CD4-positive, alpha-beta memory T cell (primary cell): ENCODE measurements around the gene C15orf39. TPM values are rescaled to one million over a fixed set of nuclear protein-coding genes. Genes with fewer than 3 reads are reported as not detected.
"Not testable (repeated sequence)": the region's sequence is repeated elsewhere in the genome, so short reads cannot be mapped to it uniquely, and the experiment has no call there.

Experiments used
- CTCF ChIA-PET: fragments of 350-600 bp; sonication (Branson Sonifier 250); formaldehyde crosslinking; loops from one replicate; lab custom pipeline; 2021; ENCODE audit warnings: inconsistent platforms; ENCODE audit not compliant: partially characterized antibody; lab: Charles Lee
- POLR2A ChIA-PET: fragments of 350-600 bp; sonication (Branson Sonifier 250); formaldehyde crosslinking; loops from one replicate; lab custom pipeline; 2021; ENCODE audit not compliant: partially characterized antibody; lab: Charles Lee
- DNase-seq, 5 donors: peaks; one replicate each; pipeline versions ENCODE4 v3.0.0 to v3.0.0-alpha.2; 2020 to 2022; ENCODE audit warnings: mixed read lengths in 1 of 5
- H3K27ac ChIP-seq: one replicate; pipeline ENCODE4 v1.7.0; 2013; ENCODE audit warnings: low read depth, low read length
- H3K27me3 ChIP-seq: 2 replicates; pipeline ENCODE4 v1.7.0; 2013; ENCODE audit warnings: mild to moderate bottlenecking, low read length, moderate library complexity; ENCODE audit not compliant: insufficient read depth
- H3K36me3 ChIP-seq: 2 replicates; pipeline ENCODE4 v1.7.0; 2013; ENCODE audit warnings: mild to moderate bottlenecking, low read length, moderate library complexity; ENCODE audit not compliant: insufficient read depth
- H3K4me1 ChIP-seq: 2 replicates; pipeline ENCODE4 v1.7.0; 2013; ENCODE audit warnings: mild to moderate bottlenecking, low read length, moderate library complexity; ENCODE audit not compliant: insufficient read depth
- H3K4me3 ChIP-seq, 2 donors: one replicate each; pipeline ENCODE4 v1.7.0; 2013; ENCODE audit warnings: low read length in 2 of 2, mild to moderate bottlenecking in 1 of 2
- H3K9me3 ChIP-seq, 2 donors: one replicate each; pipeline ENCODE4 v1.7.0; 2013; ENCODE audit warnings: low read length in 2 of 2, control low read depth in 1 of 2; ENCODE audit not compliant: control insufficient read depth in 1 of 2
- H3K27ac Mint-ChIP-seq, 7 donors: one replicate each; pipeline ENCODE4 v1.8.0; 2020 to 2021; ENCODE audit warnings: mixed read lengths in 7 of 7, mild to moderate bottlenecking in 6 of 7, inconsistent platforms in 3 of 7, moderate library complexity in 3 of 7
- H3K27me3 Mint-ChIP-seq, 2 donors: one replicate each; pipeline ENCODE4 v1.8.0; 2020 to 2021; ENCODE audit warnings: mixed read lengths in 2 of 2
- H3K36me3 Mint-ChIP-seq, 2 donors: one replicate each; pipeline ENCODE4 v1.8.0; 2020 to 2021; ENCODE audit warnings: mixed read lengths in 2 of 2, inconsistent platforms in 1 of 2, mild to moderate bottlenecking in 1 of 2
- H3K4me1 Mint-ChIP-seq, 4 donors: one replicate each; pipeline ENCODE4 v1.8.0; 2020 to 2021; ENCODE audit warnings: mixed read lengths in 4 of 4, mild to moderate bottlenecking in 1 of 4
- H3K4me3 Mint-ChIP-seq, 8 donors: one replicate each; pipeline ENCODE4 v1.8.0; 2020 to 2021; ENCODE audit warnings: mixed read lengths in 8 of 8, mild to moderate bottlenecking in 7 of 8, moderate library complexity in 6 of 8, inconsistent platforms in 3 of 8
- H3K9me3 Mint-ChIP-seq, 8 donors: one replicate each; pipeline ENCODE4 v1.8.0; 2020 to 2021; ENCODE audit warnings: mixed read lengths in 8 of 8, mild to moderate bottlenecking in 5 of 8, inconsistent platforms in 3 of 8, moderate library complexity in 1 of 8
- intact Hi-C: fragments of 100-400 bp; cut with micrococcal nuclease; formaldehyde crosslinking; loops from one replicate; pipeline ENCODE4 v1.15.1; 2023
- polyA plus RNA-seq, 2 donors: library from polyadenylated mRNA; unstranded; fragments of 300-500 nt; fragmentation: Illumina TruSeq; gene quantifications; one replicate each; pipeline ENCODE4 v1.2.3, GENCODE V29; 2021
- total RNA-seq, 2 experiments: library from RNA; stranded (reverse); gene quantifications; one replicate each; pipeline ENCODE4 v1.2.3, GENCODE V29; 2021

Gene C15orf39
- total and polyA plus RNA-seq, 4 experiments from 2014 or later = 0.36 to 27.0 (median 15.2) TPM

DNA sequence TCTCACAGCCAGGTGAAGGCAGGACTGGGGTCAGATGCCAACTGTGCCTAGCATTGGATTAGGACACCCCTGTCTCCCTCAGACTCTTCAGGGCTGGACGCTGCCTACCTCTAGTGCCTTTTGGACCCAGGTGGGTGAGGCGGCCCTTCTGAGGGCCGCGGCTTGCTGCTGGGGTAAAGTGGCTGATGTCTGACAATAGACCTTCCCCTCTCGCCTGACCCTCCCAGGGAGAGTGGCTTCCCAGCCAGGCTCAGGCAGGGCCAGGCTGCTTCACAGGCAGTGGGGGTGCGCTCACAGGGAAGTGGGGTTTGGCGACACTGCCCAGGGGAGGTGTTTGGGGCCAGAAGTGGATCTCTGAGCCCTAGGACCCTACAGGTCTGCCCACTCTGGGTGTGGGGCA, 43.3 kb upstream of the C15orf39 start:
- intact Hi-C loops = no loop called here
- no peaks in the 10 kb centered on the region for H3K36me3 Mint-ChIP-seq
- H3K27me3 Mint-ChIP-seq = no peaks in the 10 kb centered on the region
- no peaks in the 10 kb centered on the region for H3K36me3 ChIP-seq
- no peak for DNase-seq
- no peaks in the 10 kb centered on the region for H3K27me3 ChIP-seq
- no peaks in the 10 kb centered on the region for H3K9me3 Mint-ChIP-seq
- H3K9me3 ChIP-seq = no peaks in the 10 kb centered on the region
- peaks cover 0 to 4% (median under 1%) of the 10 kb centered on the region in 4 donors for H3K4me1 Mint-ChIP-seq
- no peak overlapping the region for H3K27ac Mint-ChIP-seq
- H3K4me1 ChIP-seq = no peaks in the 10 kb centered on the region
- H3K4me3 ChIP-seq = no peak overlapping the region
- ChIA-PET POLR2A (no interaction called here), CTCF (no interaction called here)
- H3K4me3 Mint-ChIP-seq = no peak overlapping the region
- H3K27ac ChIP-seq = no peak overlapping the region

DNA sequence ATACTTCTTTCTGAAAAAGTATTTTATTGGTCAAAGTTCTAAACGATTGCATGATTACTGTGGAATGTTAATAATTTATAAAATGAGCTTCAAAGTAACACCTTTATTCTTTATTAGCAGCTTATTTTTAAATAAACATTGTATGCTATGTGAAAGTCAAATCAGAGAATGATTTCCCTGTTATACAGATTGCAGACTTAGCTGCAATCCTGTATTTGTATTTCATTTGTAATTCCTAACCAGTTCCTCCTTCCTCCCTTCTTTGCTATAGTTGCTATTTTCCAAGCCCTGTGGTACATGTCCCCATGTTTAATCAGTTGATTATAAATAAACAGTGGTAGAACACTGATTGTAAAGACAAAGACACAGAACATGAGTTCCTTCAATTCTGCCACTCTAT, 42.4 kb upstream of the C15orf39 start:
- H3K9me3 ChIP-seq = no peaks in the 10 kb centered on the region
- no peak overlapping the region for H3K4me3 Mint-ChIP-seq
- POLR2A ChIA-PET = no interaction called here

DNA sequence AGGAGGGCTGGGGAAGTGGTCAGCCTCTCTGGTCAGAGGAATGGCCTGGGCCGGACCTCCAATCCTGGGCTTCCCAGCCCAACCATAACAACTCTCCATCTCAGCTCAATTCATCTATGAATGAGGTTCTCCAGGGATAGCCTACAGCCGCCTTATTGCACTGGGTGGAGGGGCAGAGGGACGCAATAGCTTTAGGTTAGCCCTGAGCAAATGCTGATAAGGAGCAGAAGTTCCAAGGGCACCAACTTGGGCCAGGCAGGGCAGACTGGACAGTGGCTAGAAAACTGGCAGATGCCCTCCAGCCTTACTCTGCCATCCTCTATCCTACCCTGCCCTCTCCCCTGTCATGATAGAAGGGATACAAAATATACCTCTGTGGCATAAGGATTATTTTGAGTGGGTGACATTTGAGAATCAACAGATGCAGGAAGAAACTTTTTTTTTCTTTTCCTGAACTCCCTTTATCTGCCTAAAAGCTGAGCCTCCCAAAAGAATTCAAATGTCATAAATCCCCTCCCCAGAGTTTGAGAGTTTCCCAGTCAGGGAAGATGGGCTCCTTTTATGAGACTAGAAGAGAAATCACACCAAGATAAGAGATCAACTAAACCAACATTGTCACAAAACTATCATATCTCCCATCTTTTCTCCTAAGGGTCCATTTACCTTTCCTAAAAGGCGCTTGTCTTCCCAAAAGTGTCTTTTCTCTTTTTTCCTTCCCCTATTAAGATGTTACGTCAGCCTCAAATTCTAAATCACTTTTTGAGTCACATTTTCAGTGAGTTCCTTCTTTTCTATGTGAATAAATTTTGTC, 40.4 kb upstream of the C15orf39 start:
- Mint-ChIP-seq H3K27ac (no peak overlapping the region), H3K4me3 (no peak overlapping the region), H3K27me3 (no peaks in the 10 kb centered on the region), H3K4me1 (no peaks in the 10 kb centered on the region), H3K9me3 (no peaks in the 10 kb centered on the region), H3K36me3 (no peaks in the 10 kb centered on the region)
- intact Hi-C loops = no loop called here
- Histone ChIP-seq H3K36me3 (no peaks in the 10 kb centered on the region), H3K4me3 (no peak overlapping the region), H3K27ac (no peak overlapping the region), H3K9me3 (no peaks in the 10 kb centered on the region), H3K4me1 (no peaks in the 10 kb centered on the region), H3K27me3 (no peaks in the 10 kb centered on the region)
- DNase-seq = no peak
- POLR2A ChIA-PET = interaction anchor here (0.6 kb wide), 1 partner anchor 241 kb away, joined by 3 read pairs; no protein-coding TSS in a partner anchor
- CTCF ChIA-PET = no interaction called here

More for the DNA sequence above, 42.4 kb upstream of the C15orf39 start:
- no peaks in the 10 kb centered on the region for H3K27me3 Mint-ChIP-seq
- H3K27ac Mint-ChIP-seq = no peak overlapping the region
- Histone ChIP-seq H3K4me3 (no peak overlapping the region), H3K4me1 (no peaks in the 10 kb centered on the region), H3K27ac (no peak overlapping the region), H3K27me3 (no peaks in the 10 kb centered on the region), H3K36me3 (no peaks in the 10 kb centered on the region)
- no peaks in the 10 kb centered on the region for H3K4me1 Mint-ChIP-seq
- no peaks in the 10 kb centered on the region for H3K9me3 Mint-ChIP-seq
- intact Hi-C loops = no loop called here
- no peak for DNase-seq
- CTCF ChIA-PET = no interaction called here
- H3K36me3 Mint-ChIP-seq = no peaks in the 10 kb centered on the region

DNA sequence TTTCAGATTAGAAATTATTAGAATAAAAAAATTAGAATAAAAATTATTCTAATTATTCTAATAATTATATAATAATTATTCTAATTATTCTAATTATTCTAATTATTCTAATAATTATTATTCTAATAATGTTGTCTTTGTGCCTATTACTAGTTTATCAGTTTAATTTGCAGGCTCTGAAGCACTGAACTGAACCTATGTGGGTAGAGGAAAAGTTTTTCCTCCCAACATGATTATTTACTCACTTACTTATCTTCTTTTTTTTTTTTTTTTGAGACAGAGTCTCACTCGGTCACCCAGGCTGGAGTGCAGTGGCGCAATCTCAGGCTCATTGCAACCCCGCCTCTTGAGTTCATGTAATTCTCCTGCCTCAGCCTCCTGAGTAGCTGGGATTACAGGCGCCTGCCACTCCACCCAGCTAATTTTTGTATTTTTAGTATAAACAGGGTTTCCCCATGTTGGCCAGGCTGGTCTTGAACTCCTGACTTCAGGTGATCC, 39.7 kb upstream of the C15orf39 start:
- Histone ChIP-seq H3K9me3 (no peaks in the 10 kb centered on the region), H3K27me3 (no peaks in the 10 kb centered on the region), H3K36me3 (no peaks in the 10 kb centered on the region), H3K4me1 (no peaks in the 10 kb centered on the region), H3K27ac (no peak overlapping the region), H3K4me3 (no peak overlapping the region)
- no peaks in the 10 kb centered on the region for H3K36me3 Mint-ChIP-seq
- no peak overlapping the region for H3K4me3 Mint-ChIP-seq
- intact Hi-C loops = no loop called here
- H3K27me3 Mint-ChIP-seq = no peaks in the 10 kb centered on the region
- H3K9me3 Mint-ChIP-seq = no peaks in the 10 kb centered on the region
- DNase-seq = no peak
- no peak overlapping the region for H3K27ac Mint-ChIP-seq
- POLR2A ChIA-PET = interaction anchor here (0.7 kb wide), 1 partner anchor 9 kb away, joined by 6 read pairs; no protein-coding TSS in a partner anchor
- CTCF ChIA-PET = no interaction called here
- H3K4me1 Mint-ChIP-seq = no peaks in the 10 kb centered on the region

DNA sequence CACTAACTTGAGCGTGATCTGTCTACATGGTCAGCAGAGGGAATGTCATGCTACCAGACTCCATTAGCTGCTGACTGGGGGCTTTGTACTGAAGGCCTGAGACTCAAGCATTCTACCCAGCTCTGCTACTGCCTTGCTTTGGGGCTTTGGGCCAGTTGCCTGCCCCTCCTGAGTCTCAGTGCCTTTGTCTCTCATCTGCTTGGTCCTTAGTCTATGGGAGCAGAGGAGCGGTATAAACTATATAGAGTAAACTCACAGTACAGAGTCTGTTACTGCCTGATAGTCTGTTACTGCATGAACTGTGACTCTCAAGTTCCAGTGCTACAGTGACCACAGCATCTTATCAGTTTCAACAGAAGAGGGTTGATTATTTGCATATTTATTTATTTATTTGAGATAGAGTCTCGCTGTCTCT, 38.5 kb upstream of the C15orf39 start:
- POLR2A ChIA-PET = no interaction called here
- Mint-ChIP-seq H3K4me3 (no peak overlapping the region), H3K36me3 (no peaks in the 10 kb centered on the region), H3K4me1 (peaks cover 0 to 6% (median 2%) of the 10 kb centered on the region in 4 donors), H3K9me3 (no peaks in the 10 kb centered on the region), H3K27ac (no peak overlapping the region), H3K27me3 (no peaks in the 10 kb centered on the region)
- Histone ChIP-seq H3K9me3 (no peaks in the 10 kb centered on the region), H3K4me3 (no peak overlapping the region), H3K27me3 (no peaks in the 10 kb centered on the region), H3K27ac (no peak overlapping the region), H3K36me3 (no peaks in the 10 kb centered on the region), H3K4me1 (no peaks in the 10 kb centered on the region)
- intact Hi-C loops = no loop called here
- CTCF ChIA-PET = no interaction called here
- no peak for DNase-seq

DNA sequence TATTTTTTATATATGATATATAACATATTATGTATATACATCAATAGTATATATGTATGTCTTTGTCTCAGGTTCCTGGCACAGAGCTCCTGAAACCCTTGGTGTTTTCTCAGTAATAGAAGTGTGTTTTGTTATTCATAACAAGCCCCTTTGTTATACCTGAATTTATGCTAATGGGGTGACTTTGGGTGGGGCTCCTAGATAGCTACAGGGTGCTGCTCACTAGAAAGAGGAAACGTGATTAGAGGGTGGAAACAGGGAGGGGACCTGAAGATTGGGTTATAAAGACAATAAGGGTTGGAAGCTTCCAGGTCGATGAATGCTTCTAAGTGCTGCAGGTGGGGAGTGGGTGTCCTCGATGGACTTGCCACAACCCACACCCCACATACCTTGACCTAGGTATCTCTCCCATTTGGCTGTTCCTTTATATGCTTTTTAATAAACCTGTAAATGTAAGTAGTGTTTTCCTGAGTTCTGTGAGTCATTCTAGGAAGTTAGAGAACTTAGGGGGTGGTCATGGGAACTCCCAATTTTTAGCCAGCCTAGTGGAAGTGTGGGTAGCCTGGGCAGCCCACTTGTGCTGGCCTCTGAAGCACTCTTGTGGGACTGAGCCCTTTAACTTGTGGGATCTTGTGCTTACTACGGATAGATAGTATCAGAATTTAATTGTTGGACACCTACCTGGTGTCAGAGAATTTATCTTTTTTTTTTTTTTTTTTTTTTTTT, 36.9 kb upstream of the C15orf39 start:
- no peaks in the 10 kb centered on the region for H3K27me3 ChIP-seq
- DNase-seq = no peak
- Mint-ChIP-seq H3K36me3 (no peaks in the 10 kb centered on the region), H3K4me1 (peaks cover 0 to 6% (median 2%) of the 10 kb centered on the region in 4 donors), H3K4me3 (no peak overlapping the region), H3K27me3 (no peaks in the 10 kb centered on the region), H3K9me3 (peaks cover 0 to 1% (median 0%) of the 10 kb centered on the region in 8 donors), H3K27ac (no peak overlapping the region)
- H3K4me1 ChIP-seq = no peaks in the 10 kb centered on the region
- H3K4me3 ChIP-seq = no peak overlapping the region
- H3K36me3 ChIP-seq = no peaks in the 10 kb centered on the region
- ChIA-PET POLR2A (no interaction called here), CTCF (no interaction called here)
- intact Hi-C loops = no loop called here
- no peaks in the 10 kb centered on the region for H3K9me3 ChIP-seq
- no peak overlapping the region for H3K27ac ChIP-seq

DNA sequence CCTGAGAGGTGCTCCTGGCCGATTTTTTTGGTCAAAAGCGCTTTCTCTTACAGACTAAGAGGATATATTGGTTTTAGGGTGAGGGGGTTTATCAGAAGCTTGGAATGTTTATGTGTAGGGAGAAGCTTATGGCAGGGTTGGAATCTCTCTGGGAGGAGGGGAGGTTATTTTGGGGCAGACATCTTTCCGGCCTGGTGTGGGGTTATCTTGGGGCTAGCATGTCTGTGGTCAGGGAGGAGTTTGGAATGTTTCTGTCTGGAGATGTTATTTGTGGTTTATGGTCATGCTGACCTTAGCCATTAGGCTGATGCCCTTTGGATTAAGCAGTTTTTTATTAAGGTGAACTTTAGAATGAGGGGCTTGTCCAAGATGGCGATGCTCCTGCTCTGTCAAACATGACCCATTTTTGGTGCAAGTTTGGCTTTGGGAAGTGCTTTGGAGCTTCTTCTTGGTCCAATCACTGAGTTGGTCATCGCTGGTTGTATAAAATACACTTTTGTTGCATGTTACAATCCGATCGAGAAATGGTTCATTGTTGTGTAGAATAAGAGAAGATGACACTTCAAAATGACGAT, 35.1 kb upstream of the C15orf39 start:
- H3K27me3 Mint-ChIP-seq, H3K27ac ChIP-seq, H3K36me3 ChIP-seq, H3K4me3 Mint-ChIP-seq, POLR2A ChIA-PET, H3K27me3 ChIP-seq, H3K9me3 ChIP-seq, H3K27ac Mint-ChIP-seq, H3K4me1 ChIP-seq, H3K4me3 ChIP-seq, H3K9me3 Mint-ChIP-seq, H3K36me3 Mint-ChIP-seq, DNase-seq, intact Hi-C loops: not testable (repeated sequence)
- CTCF ChIA-PET = interaction anchor here (0.7 kb wide), 1 partner anchor 97 kb away, joined by 3 read pairs; no protein-coding TSS in a partner anchor
- H3K4me1 Mint-ChIP-seq = peaks cover 4 to 11% (median 6%) of the 10 kb centered on the region in 4 donors
